ENCODE data around the gene ACAP1.

The ACAP1 gene

GRCh38 chr17:7392696-7393612 is 56.6 kb downstream of the ACAP1 start:
- Histone ChIP-seq H3K4me2 (ENCODE audit: low read length) (peak overlapping the region; percentile 88), H2AFZ (ENCODE audit: low read depth, low read length) (no peak overlapping the region), H3K4me1 (ENCODE audit: low read length) (peaks cover 7% of the 10 kb centered on the region; the same call in 1 of the 2 replicates), H4K20me1 (ENCODE audit: insufficient read depth, low read length) (no peaks in the 10 kb centered on the region), H3K27me3 (ENCODE audit: low read depth, low read length) (no peaks in the 10 kb centered on the region), H3K4me3 (ENCODE audit: low read length) (peak overlapping the region; percentile 82), H3K36me3 (replicated peaks; ENCODE audit: low read depth, low read length) (no peaks in the 10 kb centered on the region), H3K79me2 (ENCODE audit: low read length) (no peaks in the 10 kb centered on the region), H3K9ac (ENCODE audit: low read length) (peak overlapping the region; percentile 71), H3K27ac (ENCODE audit: low read length) (no peak overlapping the region), H3K9me3 (ENCODE audit: insufficient read depth, low read length) (no peaks in the 10 kb centered on the region)
- no peak for TF ChIP-seq EZH2phosphoT487 (IDR thresholded peaks at IDR 0.05; ENCODE audit: low read depth)
- TF ChIP-seq CTCF (IDR thresholded peaks at IDR 0.05; ENCODE audit: low read depth, low read length): no peak

DNA sequence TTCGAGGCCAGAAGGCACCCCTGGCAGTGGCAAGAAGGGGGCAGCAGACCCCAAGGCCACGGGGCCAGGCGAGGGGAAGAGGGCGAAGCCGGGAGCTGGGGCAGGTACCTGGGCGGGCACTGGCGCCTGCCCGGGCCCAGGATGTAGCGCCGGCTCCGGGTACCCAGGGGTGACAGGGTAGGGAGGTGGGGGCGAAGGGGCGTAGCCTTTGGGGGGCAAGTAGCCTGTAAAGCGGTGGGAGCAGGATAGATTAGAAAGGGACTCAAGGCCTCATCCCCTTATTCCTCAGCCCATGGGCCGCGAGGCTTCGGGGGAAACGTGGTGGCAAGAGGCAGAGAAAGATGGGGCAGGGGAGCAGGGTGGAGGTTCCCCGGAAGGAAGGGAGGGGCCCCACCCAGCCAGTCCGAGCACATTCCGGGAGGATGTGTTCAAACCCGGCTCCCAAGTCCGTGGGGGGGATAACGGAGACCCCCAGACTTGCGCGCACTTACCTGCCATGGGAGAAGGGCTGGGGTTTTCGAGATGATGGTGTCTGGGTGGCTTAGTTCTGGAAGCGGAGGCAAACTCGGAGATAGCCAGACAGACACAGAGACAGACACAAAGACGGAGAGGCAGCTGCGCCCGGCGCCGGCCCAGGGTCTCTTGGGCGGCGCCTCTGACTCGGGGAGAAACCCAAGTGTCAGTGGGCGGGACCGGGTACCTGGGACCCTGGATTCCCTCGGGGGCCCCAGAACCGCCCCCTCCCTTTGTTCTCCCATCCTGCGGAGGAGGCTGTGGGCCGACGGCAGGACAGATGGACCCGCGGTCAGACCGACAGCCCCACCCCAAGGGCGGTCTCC is 57.5 kb downstream of the ACAP1 start:
- H3K27me3 ChIP-seq (ENCODE audit: low read depth, low read length): no peaks in the 10 kb centered on the region
- no peaks in the 10 kb centered on the region for H3K36me3 ChIP-seq (replicated peaks; ENCODE audit: low read depth, low read length)
- no peaks in the 10 kb centered on the region for H3K79me2 ChIP-seq (ENCODE audit: low read length)
- peak overlapping the region; percentile 71 for H3K9ac ChIP-seq (ENCODE audit: low read length)
- no peaks in the 10 kb centered on the region for H4K20me1 ChIP-seq (ENCODE audit: insufficient read depth, low read length)
- H3K27ac ChIP-seq (ENCODE audit: low read length): no peak overlapping the region
- no peaks in the 10 kb centered on the region for H3K9me3 ChIP-seq (ENCODE audit: insufficient read depth, low read length)
- H3K4me3 ChIP-seq (ENCODE audit: low read length): peak overlapping the region; percentile 82
- TF ChIP-seq CTCF (IDR thresholded peaks at IDR 0.05; ENCODE audit: low read depth, low read length) (peak; percentile 16; the same call in 1 of the 2 replicates), EZH2phosphoT487 (IDR thresholded peaks at IDR 0.05; ENCODE audit: low read depth) (no peak)
- peak overlapping the region; percentile 88 for H3K4me2 ChIP-seq (ENCODE audit: low read length)
- peaks cover 7% of the 10 kb centered on the region; the same call in 1 of the 2 replicates for H3K4me1 ChIP-seq (ENCODE audit: low read length)
- H2AFZ ChIP-seq (ENCODE audit: low read depth, low read length): peak overlapping the region; percentile 71; the same call in 1 of the 2 replicates

DNA sequence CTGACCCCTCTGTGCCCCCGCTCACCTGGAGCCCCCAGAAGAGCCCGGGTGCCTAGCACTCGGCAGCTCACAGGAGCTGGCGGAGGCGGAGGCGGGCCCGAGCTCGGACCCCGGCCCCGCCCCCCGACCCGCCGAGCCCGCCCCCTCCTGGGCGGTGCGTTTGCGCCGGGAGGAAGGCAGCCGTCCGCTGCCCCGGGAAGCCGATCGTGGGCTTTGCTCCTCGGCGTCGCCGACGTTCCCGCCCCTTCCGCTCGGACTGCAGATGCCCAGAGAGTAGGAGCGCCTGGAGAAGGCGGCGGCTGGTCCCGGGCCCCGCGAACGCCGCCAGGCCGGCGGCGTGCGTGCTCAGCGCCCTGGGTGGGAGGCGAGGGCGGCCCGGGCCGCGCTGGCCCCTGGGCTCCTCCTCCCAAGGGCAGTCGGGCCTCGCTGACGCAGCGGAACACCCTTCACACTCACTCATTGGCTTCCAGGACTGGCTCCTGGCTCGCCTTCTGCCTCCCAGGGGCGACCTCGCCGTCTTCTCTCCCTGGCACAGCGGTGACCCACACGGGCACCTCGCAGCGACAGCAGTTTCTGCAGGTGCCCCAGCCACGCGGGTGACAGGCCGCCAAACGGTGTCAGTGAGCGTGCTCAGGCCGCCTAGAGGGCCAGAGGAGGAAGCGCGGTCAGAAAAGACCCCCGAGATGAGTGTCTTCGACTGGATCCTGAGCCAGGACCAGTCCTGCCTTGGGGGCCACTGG is 58.3 kb downstream of the ACAP1 start, which contains the start of gene PLSCR3:
PLSCR3 (minus strand) TSS at position 74 of the 740 bp plus-strand sequence. CDS start 415 bp downstream, outside the sequence.
- H3K4me1 ChIP-seq (ENCODE audit: low read length): peaks cover 7% of the 10 kb centered on the region; the same call in 1 of the 2 replicates
- H3K9ac ChIP-seq (ENCODE audit: low read length): peak within 1 kb of the TSS; percentile 71
- peak within 1 kb of the TSS; percentile 94 for H3K4me2 ChIP-seq (ENCODE audit: low read length)
- H3K79me2 ChIP-seq (ENCODE audit: low read length): no peaks in the 10 kb centered on the region
- H3K4me3 ChIP-seq (ENCODE audit: low read length): peak within 1 kb of the TSS; percentile 82
- TF ChIP-seq EZH2phosphoT487 (IDR thresholded peaks at IDR 0.05; ENCODE audit: low read depth) (no peak), CTCF (IDR thresholded peaks at IDR 0.05; ENCODE audit: low read depth, low read length) (no peak)
- H3K27me3 ChIP-seq (ENCODE audit: low read depth, low read length): no peaks in the 10 kb centered on the region
- H3K36me3 ChIP-seq (replicated peaks; ENCODE audit: low read depth, low read length): no peaks in the 10 kb centered on the region
- 0 out of 2 replicates have a peak within 1 kb of the TSS, but pooled peaks have one; percentile 6 for H3K27ac ChIP-seq (ENCODE audit: low read length)
- H2AFZ ChIP-seq (ENCODE audit: low read depth, low read length): peak within 1 kb of the TSS; percentile 71; the same call in 1 of the 2 replicates
- no peaks in the 10 kb centered on the region for H4K20me1 ChIP-seq (ENCODE audit: insufficient read depth, low read length)
- no peaks in the 10 kb centered on the region for H3K9me3 ChIP-seq (ENCODE audit: insufficient read depth, low read length)
